ENCODE measurements around the gene KLRF2. TPM values are rescaled to one million over a fixed set of nuclear protein-coding genes. Genes with fewer than 3 reads are reported as not detected.

The KLRF2 gene
- total RNA-seq, 1 experiment from 2014 or later, result not detected

DNA sequence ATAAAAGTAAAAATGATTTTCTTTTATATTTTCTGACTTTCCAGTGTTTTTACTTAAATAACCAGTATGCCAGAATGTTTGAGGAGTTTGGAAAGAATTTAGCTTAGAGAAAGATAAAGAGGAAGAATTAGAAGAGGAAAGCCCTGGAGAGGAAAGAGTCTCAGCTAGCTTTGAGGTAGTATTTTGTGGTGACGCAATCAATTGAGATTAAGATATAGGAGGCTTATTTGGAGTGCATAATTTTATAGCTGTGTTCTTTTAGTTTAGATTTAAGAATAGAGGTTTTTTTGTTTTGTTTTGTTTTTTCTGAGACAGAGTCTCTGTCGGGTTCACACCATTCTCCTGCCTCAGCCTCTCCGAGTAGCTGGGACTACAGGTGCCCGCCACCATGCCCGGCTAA, 30.2 kb upstream of the KLRF2 start:
- H3K27me3 ChIP-seq (ENCODE audit: insufficient read depth, low read length), result no peaks in the 10 kb centered on the region
- H3K23me2 ChIP-seq (ENCODE audit: insufficient read length, low read depth, low read length, poor library complexity, severe bottlenecking), result no peaks in the 10 kb centered on the region
- no peak overlapping the region for H2BK20ac ChIP-seq (ENCODE audit: low read depth, low read length, poor library complexity, severe bottlenecking)
- no peaks in the 10 kb centered on the region for H3K79me1 ChIP-seq (ENCODE audit: insufficient read depth, low read depth, low read length, poor library complexity, severe bottlenecking)
- no peak overlapping the region for H2BK15ac ChIP-seq (ENCODE audit: low read depth, low read length)
- no peak overlapping the region for H3K4ac ChIP-seq (ENCODE audit: low read depth, low read length)
- H2BK5ac ChIP-seq (ENCODE audit: insufficient read length, low read length), result no peak overlapping the region
- no peak overlapping the region for H3K4me3 Mint-ChIP-seq
- no peak overlapping the region for H4K91ac ChIP-seq (ENCODE audit: insufficient read length, low read depth, low read length)
- no peak overlapping the region for H2BK12ac ChIP-seq (ENCODE audit: insufficient read length, low read depth, low read length)
- H3K9me3 ChIP-seq (ENCODE audit: control insufficient read depth, low read depth, low read length), result no peaks in the 10 kb centered on the region
- H3K36me3 Mint-ChIP-seq (ENCODE audit: insufficient read depth in 1 of 3, low read depth in 3 of 3), result no peaks in the 10 kb centered on the region
- WGBS (ENCODE audit: extremely low coverage, insufficient read length, low lambda C conversion rate), result no CpG with 5 or more reads among the region's 5 CpGs
- H4K5ac ChIP-seq (ENCODE audit: insufficient read length, low read depth, low read length), result no peak overlapping the region
- H3K9me3 Mint-ChIP-seq, result no peaks in the 10 kb centered on the region
- H3T11ph ChIP-seq (ENCODE audit: low read length), result no peak overlapping the region
- no peak overlapping the region for H3K27ac ChIP-seq (ENCODE audit: insufficient read length, low read depth, low read length)
- no peak overlapping the region for H2BK120ac ChIP-seq (ENCODE audit: low read depth, low read length, poor library complexity, severe bottlenecking)
- no peak overlapping the region for H3K18ac ChIP-seq (ENCODE audit: insufficient read length, low read depth, low read length)
- no peak overlapping the region for H3K56ac ChIP-seq (ENCODE audit: insufficient read length, low read depth, low read length)
- no peak overlapping the region for H3K14ac ChIP-seq (ENCODE audit: insufficient read depth, low read length)
- peaks cover 10 to 14% of the 10 kb centered on the region in 2 experiments for H3K4me1 Mint-ChIP-seq
- no peaks in the 10 kb centered on the region for H4K20me1 ChIP-seq (ENCODE audit: control insufficient read depth, insufficient read depth, insufficient read length)
- H3K9ac ChIP-seq (ENCODE audit: extremely low read depth, insufficient read length, low read length), result no peak overlapping the region
- H3K23ac ChIP-seq (ENCODE audit: insufficient read length, low read depth, low read length), result no peak overlapping the region
- H4K8ac ChIP-seq (replicated peaks; ENCODE audit: insufficient read length, low read depth, low read length), result no peak overlapping the region
- no peak overlapping the region for H2AFZ ChIP-seq (ENCODE audit: low read length)
- H3K27me3 Mint-ChIP-seq (ENCODE audit: low read depth), result peaks cover 1% of the 10 kb centered on the region; the same call in 1 of the 2 replicates
- H3K4me2 ChIP-seq (ENCODE audit: insufficient read depth, insufficient read length, low read length), result no peak overlapping the region
- no peak overlapping the region for H3K27ac Mint-ChIP-seq
- H3K4me1 ChIP-seq (ENCODE audit: insufficient read depth, low read length), result no peaks in the 10 kb centered on the region; the same call in 1 of the 2 replicates
- no peak overlapping the region for H2AK5ac ChIP-seq (ENCODE audit: insufficient read length, low read length)
- H3K79me2 ChIP-seq (ENCODE audit: insufficient read depth, low read length), result no peaks in the 10 kb centered on the region
- TF ChIP-seq, protein P1, sequence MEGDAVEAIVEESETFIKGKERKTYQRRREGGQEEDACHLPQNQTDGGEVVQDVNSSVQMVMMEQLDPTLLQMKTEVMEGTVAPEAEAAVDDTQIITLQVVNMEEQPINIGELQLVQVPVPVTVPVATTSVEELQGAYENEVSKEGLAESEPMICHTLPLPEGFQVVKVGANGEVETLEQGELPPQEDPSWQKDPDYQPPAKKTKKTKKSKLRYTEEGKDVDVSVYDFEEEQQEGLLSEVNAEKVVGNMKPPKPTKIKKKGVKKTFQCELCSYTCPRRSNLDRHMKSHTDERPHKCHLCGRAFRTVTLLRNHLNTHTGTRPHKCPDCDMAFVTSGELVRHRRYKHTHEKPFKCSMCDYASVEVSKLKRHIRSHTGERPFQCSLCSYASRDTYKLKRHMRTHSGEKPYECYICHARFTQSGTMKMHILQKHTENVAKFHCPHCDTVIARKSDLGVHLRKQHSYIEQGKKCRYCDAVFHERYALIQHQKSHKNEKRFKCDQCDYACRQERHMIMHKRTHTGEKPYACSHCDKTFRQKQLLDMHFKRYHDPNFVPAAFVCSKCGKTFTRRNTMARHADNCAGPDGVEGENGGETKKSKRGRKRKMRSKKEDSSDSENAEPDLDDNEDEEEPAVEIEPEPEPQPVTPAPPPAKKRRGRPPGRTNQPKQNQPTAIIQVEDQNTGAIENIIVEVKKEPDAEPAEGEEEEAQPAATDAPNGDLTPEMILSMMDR (conservative IDR thresholded peaks at IDR 0.05), result no peak
- no peak for DNase-seq

Data from H9 (cell line).